Suprapubic skin (tissue), 4 donors: Measurements from ENCODE around the gene PML. TPM values are rescaled to one million over a fixed set of nuclear protein-coding genes. Genes with fewer than 3 reads are reported as not detected.
A peak's percentile ranks its signal among the peaks of the same experiment; 100 is the strongest.

Experiments used
- DNase-seq, 2 donors: peaks; one replicate each; pipeline ENCODE4 v3.0.0-alpha.2; 2019; ENCODE audit warnings: low spot score in 2 of 2
- H3K27ac ChIP-seq: fragments of 200-600 bp; sonication (generic); one replicate; pipeline ENCODE4 v1.5.1; 2019
- H3K27me3 ChIP-seq: fragments of 200-600 bp; sonication (generic); one replicate; pipeline ENCODE4 v1.5.1; 2019
- H3K36me3 ChIP-seq: fragments of 200-600 bp; sonication (generic); one replicate; pipeline ENCODE4 v1.5.1; 2019
- H3K4me1 ChIP-seq: fragments of 200-600 bp; sonication (generic); one replicate; pipeline ENCODE4 v1.5.1; 2019
- H3K4me3 ChIP-seq: fragments of 200-600 bp; sonication (generic); one replicate; pipeline ENCODE4 v1.5.1; 2019; ENCODE audit warnings: mild to moderate bottlenecking
- H3K9me3 ChIP-seq: fragments of 200-600 bp; sonication (generic); one replicate; pipeline ENCODE4 v1.5.1; 2019
- EP300 ChIP-seq: sonication (generic); formaldehyde crosslinking; IDR thresholded peaks from one replicate; pipeline ENCODE4 v1.6.1; 2017; ENCODE audit warnings: antibody characterized with exemption
- POLR2A ChIP-seq, 2 donors: fragments of 450-650 bp; IDR thresholded peaks; one replicate each; pipeline ENCODE4 v1.6.1; 2017; ENCODE audit warnings: antibody characterized with exemption in 2 of 2, mild to moderate bottlenecking in 2 of 2, moderate library complexity in 2 of 2
- POLR2AphosphoS5 ChIP-seq, 3 donors: sonication (generic); formaldehyde crosslinking; IDR thresholded peaks; one replicate each; pipeline ENCODE4 v1.6.1; 2017; ENCODE audit warnings: antibody characterized with exemption in 3 of 3
- WGBS: methylation state at CpG from one replicate; pipeline ENCODE4 v1.1.5; 2018; 5-methylcytosine and 5-hydroxymethylcytosine counted together
- total RNA-seq, 4 donors: library from RNA; depleted of rRNA; stranded (reverse); fragments of >200 nt; gene quantifications; one replicate each; pipeline ENCODE4 v1.1.0, GENCODE V29; 2016
- TF ChIP-seq, protein P1 (sequence below), 2 donors: fragments of 200-600 bp in 1 of 2; fragments of 450-650 bp in 1 of 2; sonication (generic) in 1 of 2; IDR thresholded peaks; one replicate each; pipeline ENCODE4 v1.5.1; 2016 to 2019; ENCODE audit warnings: antibody characterized with exemption in 2 of 2, mild to moderate bottlenecking in 1 of 2, moderate library complexity in 1 of 2

PML gene
- total RNA-seq, 4 donors from 2014 or later = 59.2 to 111 (median 82.5) TPM

DNA sequence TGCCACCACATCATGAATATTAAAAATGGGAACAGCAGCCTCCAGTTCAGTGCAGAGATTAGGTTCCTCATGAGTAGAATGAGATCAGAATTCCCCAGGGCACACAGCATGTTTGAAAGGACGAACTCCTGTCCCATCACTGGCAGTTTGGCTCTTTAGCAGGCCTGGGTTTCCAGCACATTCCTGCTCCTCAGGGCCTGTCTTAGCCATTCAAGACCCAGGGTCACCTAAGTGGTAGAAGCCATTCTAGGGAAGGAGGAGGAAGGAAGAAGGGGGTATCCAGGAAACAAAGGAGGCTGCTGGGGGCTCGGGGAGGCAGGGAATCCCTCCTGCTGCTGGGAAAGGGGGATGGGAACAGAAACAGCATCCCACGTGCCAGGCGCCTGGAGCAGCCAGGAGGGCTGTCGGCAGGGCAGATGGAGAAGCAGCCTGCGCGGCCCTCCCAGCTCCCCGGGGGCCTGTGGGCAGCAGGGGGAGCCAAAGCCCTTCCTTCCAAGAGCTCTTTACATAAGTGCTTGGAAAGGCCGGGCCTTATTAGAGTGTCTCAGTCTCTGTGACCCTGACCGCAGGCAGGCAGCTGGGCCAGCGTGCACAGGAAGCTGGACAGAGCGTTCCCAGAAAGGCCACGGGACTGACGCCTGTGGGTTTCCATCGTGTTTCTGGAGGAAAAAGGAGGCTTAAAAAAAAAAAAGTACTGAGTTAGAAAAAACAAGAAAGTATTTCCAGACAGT, 43.5 kb upstream of the PML start:
- H3K27me3 ChIP-seq = no peaks in the 10 kb centered on the region
- peaks cover 11% of the 10 kb centered on the region for H3K36me3 ChIP-seq
- no peak overlapping the region for H3K4me3 ChIP-seq
- peak; percentile 91 to 93 for DNase-seq
- peak in 2 of 3 donors; percentile 65 to 84 for TF ChIP-seq POLR2AphosphoS5 (IDR thresholded peaks at IDR 0.05)
- TF ChIP-seq, protein P1, sequence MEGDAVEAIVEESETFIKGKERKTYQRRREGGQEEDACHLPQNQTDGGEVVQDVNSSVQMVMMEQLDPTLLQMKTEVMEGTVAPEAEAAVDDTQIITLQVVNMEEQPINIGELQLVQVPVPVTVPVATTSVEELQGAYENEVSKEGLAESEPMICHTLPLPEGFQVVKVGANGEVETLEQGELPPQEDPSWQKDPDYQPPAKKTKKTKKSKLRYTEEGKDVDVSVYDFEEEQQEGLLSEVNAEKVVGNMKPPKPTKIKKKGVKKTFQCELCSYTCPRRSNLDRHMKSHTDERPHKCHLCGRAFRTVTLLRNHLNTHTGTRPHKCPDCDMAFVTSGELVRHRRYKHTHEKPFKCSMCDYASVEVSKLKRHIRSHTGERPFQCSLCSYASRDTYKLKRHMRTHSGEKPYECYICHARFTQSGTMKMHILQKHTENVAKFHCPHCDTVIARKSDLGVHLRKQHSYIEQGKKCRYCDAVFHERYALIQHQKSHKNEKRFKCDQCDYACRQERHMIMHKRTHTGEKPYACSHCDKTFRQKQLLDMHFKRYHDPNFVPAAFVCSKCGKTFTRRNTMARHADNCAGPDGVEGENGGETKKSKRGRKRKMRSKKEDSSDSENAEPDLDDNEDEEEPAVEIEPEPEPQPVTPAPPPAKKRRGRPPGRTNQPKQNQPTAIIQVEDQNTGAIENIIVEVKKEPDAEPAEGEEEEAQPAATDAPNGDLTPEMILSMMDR (IDR thresholded peaks at IDR 0.05) = peak; percentile 57 to 75
- no peak for TF ChIP-seq POLR2A (IDR thresholded peaks at IDR 0.05)
- 19% methylated on average over 14 of the region's 15 CpGs for WGBS
- peaks cover 35% of the 10 kb centered on the region for H3K4me1 ChIP-seq
- no peaks in the 10 kb centered on the region for H3K9me3 ChIP-seq
- H3K27ac ChIP-seq = peak overlapping the region; percentile 88

DNA sequence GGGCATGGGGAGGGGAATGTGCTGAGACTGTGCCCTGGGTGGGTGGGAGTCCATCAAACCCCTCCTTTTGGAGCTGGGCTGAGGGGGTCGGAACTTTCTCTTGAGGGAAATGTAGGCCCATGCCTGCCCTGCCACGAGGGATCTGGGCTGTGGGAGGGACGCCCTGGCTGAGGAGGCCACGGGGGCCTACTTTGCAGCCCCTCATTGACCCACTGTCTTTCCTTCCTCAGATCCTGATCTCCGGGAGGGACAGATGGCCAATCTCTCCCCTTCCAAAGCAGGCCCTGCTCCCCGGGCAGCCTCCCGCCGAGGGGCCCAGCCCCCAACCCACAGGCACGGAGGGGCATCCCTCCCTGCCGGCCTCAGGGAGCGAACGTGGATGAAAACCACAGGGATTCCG, 42.9 kb upstream of the PML start:
- no peaks in the 10 kb centered on the region for H3K9me3 ChIP-seq
- peak overlapping the region; percentile 88 for H3K27ac ChIP-seq
- peaks cover 11% of the 10 kb centered on the region for H3K36me3 ChIP-seq
- no peaks in the 10 kb centered on the region for H3K27me3 ChIP-seq
- DNase-seq = peak in 1 of 2 donors; percentile 64
- TF ChIP-seq POLR2AphosphoS5 (IDR thresholded peaks at IDR 0.05) = no peak
- H3K4me3 ChIP-seq = no peak overlapping the region
- peaks cover 39% of the 10 kb centered on the region for H3K4me1 ChIP-seq
- 69% methylated on average over 12 of the region's 13 CpGs for WGBS

DNA sequence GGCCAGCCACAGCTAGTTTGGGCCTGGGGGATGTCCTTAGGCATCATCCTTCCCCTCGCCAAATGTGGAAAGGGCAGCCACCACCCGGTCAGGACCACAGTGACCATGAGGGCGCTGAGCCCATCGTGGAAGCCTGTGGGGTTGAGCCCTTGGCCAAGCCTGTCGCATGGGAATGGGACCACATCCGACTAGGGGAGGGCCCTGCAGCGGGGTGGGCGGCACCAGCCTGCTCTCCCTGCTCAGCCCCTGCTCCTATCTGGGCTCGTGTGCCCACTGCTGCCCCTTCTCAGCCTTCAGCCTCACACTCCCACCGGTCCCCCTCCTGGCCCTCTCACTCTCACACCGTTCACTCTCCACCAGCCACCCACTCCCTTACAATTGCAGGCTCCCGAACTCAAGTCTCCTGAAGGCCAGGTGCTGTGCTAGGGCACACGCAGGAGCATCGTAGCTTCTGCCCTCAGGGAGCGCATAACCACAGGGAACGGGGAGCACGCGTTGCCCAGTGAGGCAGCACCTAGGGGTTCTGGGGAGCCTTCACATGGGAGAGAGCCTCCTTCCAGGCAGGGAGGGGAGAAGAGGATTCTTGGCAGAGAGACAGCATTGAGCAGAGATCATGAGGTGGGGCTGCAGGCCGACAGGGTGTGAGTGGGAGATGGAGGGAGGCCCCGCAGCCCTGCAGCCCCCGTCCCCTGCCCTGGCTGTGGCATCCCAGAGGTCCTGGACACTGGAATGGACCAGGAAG, 42.2 kb upstream of the PML start:
- Histone ChIP-seq H3K27me3 (no peaks in the 10 kb centered on the region), H3K27ac (peak overlapping the region; percentile 88), H3K9me3 (no peaks in the 10 kb centered on the region), H3K4me3 (no peak overlapping the region), H3K4me1 (peaks cover 47% of the 10 kb centered on the region), H3K36me3 (peaks cover 7% of the 10 kb centered on the region)
- peak in 1 of 2 donors; percentile 57 for DNase-seq
- 77% methylated on average over 12 of the region's 21 CpGs for WGBS
- TF ChIP-seq, protein P1 (IDR thresholded peaks at IDR 0.05) = no peak
- no peak for TF ChIP-seq POLR2A (IDR thresholded peaks at IDR 0.05)
- no peak for TF ChIP-seq POLR2AphosphoS5 (IDR thresholded peaks at IDR 0.05)
- TF ChIP-seq EP300 = no peak

DNA sequence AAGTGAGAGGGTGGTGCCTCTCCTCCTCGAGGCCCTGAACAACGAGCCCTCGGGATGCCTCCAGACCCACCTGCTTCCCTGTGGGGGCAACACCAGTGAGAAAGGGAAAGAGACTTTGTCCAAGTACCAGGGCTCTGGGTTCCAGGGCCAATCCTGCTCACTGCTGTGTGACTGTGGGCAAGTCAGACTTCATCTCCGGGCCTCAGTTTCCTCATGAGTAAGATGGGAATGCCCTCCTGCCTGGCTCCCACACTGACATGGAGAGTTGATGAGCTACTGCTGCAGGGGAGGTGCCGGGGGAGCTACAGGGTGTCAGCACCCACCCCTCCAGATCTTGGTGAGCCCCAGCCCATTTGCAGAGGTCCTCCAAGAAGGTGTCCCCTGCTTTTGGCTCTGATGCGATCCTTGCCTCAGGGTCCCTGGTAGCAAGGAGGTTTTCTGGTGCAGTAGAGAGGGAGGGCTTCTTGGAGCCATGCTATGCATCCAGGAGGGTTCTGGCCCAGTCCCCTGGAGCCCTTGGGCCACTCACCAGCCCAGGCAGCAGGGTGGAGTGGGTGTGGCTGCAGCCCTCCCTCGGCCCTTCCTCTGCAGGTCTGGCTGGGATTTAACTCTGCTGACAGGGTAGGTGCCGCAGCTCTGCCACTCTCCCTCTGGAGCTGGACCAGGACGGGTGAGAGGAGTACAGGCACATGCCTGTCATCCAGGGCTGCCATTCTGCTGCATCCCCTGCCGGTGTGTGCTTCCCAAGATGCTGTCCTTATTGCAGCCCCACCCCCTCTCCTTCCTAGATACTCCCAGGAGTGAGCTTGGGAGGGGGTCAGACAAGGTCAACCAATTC, 41.4 kb upstream of the PML start:
- TF ChIP-seq POLR2A (IDR thresholded peaks at IDR 0.05) = no peak
- TF ChIP-seq POLR2AphosphoS5 (IDR thresholded peaks at IDR 0.05) = no peak
- TF ChIP-seq, protein P1 (IDR thresholded peaks at IDR 0.05) = no peak
- TF ChIP-seq EP300 = no peak
- no peaks in the 10 kb centered on the region for H3K36me3 ChIP-seq
- H3K9me3 ChIP-seq = no peaks in the 10 kb centered on the region
- no peak overlapping the region for H3K4me3 ChIP-seq
- no peaks in the 10 kb centered on the region for H3K27me3 ChIP-seq
- no peak overlapping the region for H3K27ac ChIP-seq
- H3K4me1 ChIP-seq = peaks cover 48% of the 10 kb centered on the region
- WGBS = 78% methylated on average over 4 of the region's 10 CpGs
- DNase-seq = peak in 1 of 2 donors; percentile 55

DNA sequence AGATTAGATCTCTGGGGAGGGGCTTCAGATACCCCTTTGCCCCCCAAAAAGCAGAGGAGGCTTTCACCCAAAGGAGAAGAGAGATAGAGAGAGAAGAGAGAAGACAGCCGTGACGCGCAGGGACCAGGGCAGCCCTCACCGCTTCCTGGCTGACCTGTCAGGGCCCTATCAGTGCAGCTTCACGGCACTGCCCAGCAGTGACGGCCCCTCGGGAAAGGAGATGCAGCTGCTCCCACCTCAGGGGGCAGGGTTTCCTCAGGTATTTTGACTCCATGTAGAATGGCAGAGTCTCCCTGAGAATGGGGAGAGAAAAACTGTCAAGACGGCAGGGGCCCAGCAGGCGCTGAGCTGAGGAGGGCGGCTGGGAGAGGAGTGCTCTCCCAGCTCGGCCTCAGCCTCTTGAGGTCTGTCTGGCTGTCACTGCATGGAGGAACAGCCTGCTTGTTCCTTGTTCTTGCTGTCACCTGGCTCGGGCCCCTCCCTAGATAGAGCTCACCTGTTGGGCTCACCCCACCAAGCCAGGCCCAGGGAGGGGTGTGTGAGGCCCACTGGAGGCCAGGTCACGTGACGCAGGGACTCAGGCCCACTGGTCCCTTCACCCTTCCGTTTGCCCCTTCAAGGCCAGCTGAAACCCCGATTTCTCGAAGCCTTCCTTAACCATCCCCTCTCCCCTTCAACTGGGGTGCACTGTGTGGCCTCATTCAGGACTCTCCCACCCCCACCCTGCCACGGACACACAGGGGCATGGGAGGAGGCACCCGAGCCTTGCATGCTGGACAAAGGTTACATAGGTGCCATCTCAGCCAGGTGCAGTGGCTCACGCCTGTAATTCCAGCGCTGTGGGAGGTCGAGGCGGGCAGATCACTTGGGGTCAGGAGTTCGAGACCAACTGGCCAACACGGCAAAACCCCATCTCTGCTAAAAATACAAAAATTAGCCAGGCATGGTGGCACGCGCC, 40.0 kb upstream of the PML start:
- peaks cover 48% of the 10 kb centered on the region for H3K4me1 ChIP-seq
- H3K27ac ChIP-seq = no peak overlapping the region
- H3K27me3 ChIP-seq = no peaks in the 10 kb centered on the region
- TF ChIP-seq EP300 = no peak
- TF ChIP-seq POLR2AphosphoS5 (IDR thresholded peaks at IDR 0.05) = no peak
- TF ChIP-seq POLR2A (IDR thresholded peaks at IDR 0.05) = no peak
- TF ChIP-seq, protein P1 (IDR thresholded peaks at IDR 0.05) = no peak
- no peak overlapping the region for H3K4me3 ChIP-seq
- H3K36me3 ChIP-seq = no peaks in the 10 kb centered on the region
- peak in 1 of 2 donors; percentile 41 for DNase-seq
- 94% methylated on average over 24 of the region's 27 CpGs for WGBS
- no peaks in the 10 kb centered on the region for H3K9me3 ChIP-seq
